Astrocyte (in vitro differentiated cells and primary cell): ENCODE results near the gene ITFG1. TPM values are rescaled to one million over a fixed set of nuclear protein-coding genes. Genes with fewer than 3 reads are reported as not detected.
A peak's percentile ranks its signal among the peaks of the same experiment; 100 is the strongest.
"Not testable (repeated sequence)": the region's sequence is repeated elsewhere in the genome, so short reads cannot be mapped to it uniquely, and the experiment has no call there.

Experiments
- DNase-seq: peaks from one replicate; pipeline ENCODE4 v3.0.0-alpha.2; 2010; ENCODE audit warnings: low read depth
- FAIRE-seq: peaks from 2 replicates; lab custom pipeline; 2011; peaks lifted over from hg19 to GRCh38; lab: Jason Lieb, UNC
- H2AFZ ChIP-seq: 2 replicates; pipeline ENCODE4 v1.6.0; 2012; ENCODE audit warnings: low read depth, low read length, inconsistent platforms
- H3K27ac ChIP-seq: 2 replicates; pipeline ENCODE4 v1.5.1; 2011; ENCODE audit warnings: low read depth, low read length, inconsistent platforms
- H3K27me3 ChIP-seq: 2 replicates; pipeline ENCODE4 v1.6.0; 2011; ENCODE audit warnings: low read length, inconsistent platforms; ENCODE audit not compliant: insufficient read depth
- H3K36me3 ChIP-seq: 2 replicates; pipeline ENCODE4 v1.5.1; 2011; ENCODE audit warnings: low read length, inconsistent platforms; ENCODE audit not compliant: insufficient read depth
- H3K4me1 ChIP-seq: 2 replicates; pipeline ENCODE4 v1.5.1; 2011; ENCODE audit warnings: low read length, inconsistent platforms; ENCODE audit not compliant: insufficient read depth
- H3K4me2 ChIP-seq: 2 replicates; pipeline ENCODE4 v1.6.0; 2012; ENCODE audit warnings: low read length, inconsistent platforms
- H3K4me3 ChIP-seq: 2 replicates; pipeline ENCODE4 v1.5.1; 2011; ENCODE audit warnings: low read depth, mild to moderate bottlenecking, low read length, inconsistent platforms; ENCODE audit not compliant: insufficient read depth
- H3K79me2 ChIP-seq: 2 replicates; pipeline ENCODE4 v1.6.0; 2012; ENCODE audit warnings: mild to moderate bottlenecking, low read length, inconsistent platforms; ENCODE audit not compliant: insufficient read depth
- H3K9ac ChIP-seq: 2 replicates; pipeline ENCODE4 v1.6.0; 2012; ENCODE audit warnings: mild to moderate bottlenecking, low read length, inconsistent platforms
- H3K9me3 ChIP-seq: 2 replicates; pipeline ENCODE4 v1.5.1; 2012; ENCODE audit warnings: low read depth, mild to moderate bottlenecking, low read length, inconsistent platforms; ENCODE audit not compliant: insufficient read depth
- H4K20me1 ChIP-seq: 2 replicates; pipeline ENCODE4 v1.6.0; 2012; ENCODE audit warnings: low read length, inconsistent platforms; ENCODE audit not compliant: insufficient read depth
- H3K27ac Mint-ChIP-seq: one replicate; pipeline ENCODE4 v1.8.0; 2021; ENCODE audit warnings: mild to moderate bottlenecking, mixed read lengths; ENCODE audit not compliant: unreplicated experiment
- H3K27me3 Mint-ChIP-seq: one replicate; pipeline ENCODE4 v1.8.0; 2021; ENCODE audit warnings: low read depth, mixed read lengths; ENCODE audit not compliant: unreplicated experiment
- H3K36me3 Mint-ChIP-seq: one replicate; pipeline ENCODE4 v1.8.0; 2021; ENCODE audit warnings: low read depth, mixed read lengths; ENCODE audit not compliant: unreplicated experiment
- H3K4me1 Mint-ChIP-seq: one replicate; pipeline ENCODE4 v1.8.0; 2021; ENCODE audit warnings: low read depth, mixed read lengths; ENCODE audit not compliant: unreplicated experiment
- H3K4me3 Mint-ChIP-seq: one replicate; pipeline ENCODE4 v1.8.0; 2021; ENCODE audit warnings: mild to moderate bottlenecking, moderate library complexity, mixed read lengths; ENCODE audit not compliant: unreplicated experiment
- H3K9me3 Mint-ChIP-seq: one replicate; pipeline ENCODE4 v1.8.0; 2021; ENCODE audit warnings: mild to moderate bottlenecking, mixed read lengths; ENCODE audit not compliant: unreplicated experiment
- CTCF ChIP-seq: IDR thresholded peaks from 2 replicates; pipeline ENCODE4 v1.5.1; 2011; ENCODE audit warnings: low read depth, mild to moderate bottlenecking, inconsistent platforms, low read length, moderate library complexity; ENCODE audit not compliant: insufficient read depth
- EZH2 ChIP-seq: IDR thresholded peaks from 2 replicates; pipeline ENCODE4 v1.6.1; 2012; ENCODE audit warnings: mild to moderate bottlenecking, low read length, inconsistent platforms; ENCODE audit not compliant: insufficient read depth
- total RNA-seq: library from RNA; stranded (reverse); gene quantifications from 2 replicates; pipeline ENCODE4 v1.2.1, GENCODE V29; 2021

The ITFG1 gene
- total RNA-seq, 1 donor from 2014 or later = 52.7 TPM

- Mint-ChIP-seq H3K27me3 (no peaks in the 10 kb centered on the region), H3K4me1 (peaks cover 8% of the 10 kb centered on the region), H3K36me3 (no peaks in the 10 kb centered on the region), H3K27ac (no peak overlapping the region), H3K4me3 (no peak overlapping the region), H3K9me3 (no peaks in the 10 kb centered on the region)
- Histone ChIP-seq H3K4me2 (peak overlapping the region; percentile 50), H3K27me3 (no peaks in the 10 kb centered on the region), H3K4me3 (no peak overlapping the region), H3K9ac (peak overlapping the region; percentile 3), H3K4me1 (peaks cover 28% of the 10 kb centered on the region), H3K36me3 (no peaks in the 10 kb centered on the region), H3K27ac (no peak overlapping the region), H4K20me1 (peaks cover 20% of the 10 kb centered on the region), H2AFZ (no peak overlapping the region), H3K79me2 (peaks cover 87% of the 10 kb centered on the region), H3K9me3 (no peaks in the 10 kb centered on the region)
- DNase-seq = peak; percentile 46
- FAIRE-seq = no peak
- TF ChIP-seq CTCF (no peak), EZH2 (no peak)
These were observed 321.2 kb downstream of the ITFG1 start for GRCh38 chr16:47139561-47140185.

- not testable (repeated sequence) for H3K4me1 Mint-ChIP-seq, FAIRE-seq, H3K27ac Mint-ChIP-seq, DNase-seq, H3K9me3 Mint-ChIP-seq, H3K27me3 Mint-ChIP-seq, H3K4me2 ChIP-seq, H3K36me3 Mint-ChIP-seq, H3K9ac ChIP-seq, H3K9me3 ChIP-seq, H3K4me3 ChIP-seq, H3K27ac ChIP-seq, H3K36me3 ChIP-seq, H3K27me3 ChIP-seq, H3K4me3 Mint-ChIP-seq, H2AFZ ChIP-seq
- Histone ChIP-seq H3K79me2 (peaks cover 98% of the 10 kb centered on the region), H4K20me1 (peaks cover 31% of the 10 kb centered on the region), H3K4me1 (peaks cover 28% of the 10 kb centered on the region)
These were observed 322.9 kb downstream of the ITFG1 start for GRCh38 chr16:47137925-47138324.

- Histone ChIP-seq H3K9me3 (no peaks in the 10 kb centered on the region), H3K79me2 (peaks cover 98% of the 10 kb centered on the region), H3K27me3 (no peaks in the 10 kb centered on the region), H3K27ac (no peak overlapping the region), H3K4me3 (no peak overlapping the region), H2AFZ (no peak overlapping the region), H3K4me2 (peak overlapping the region; percentile 6), H4K20me1 (peaks cover 30% of the 10 kb centered on the region), H3K4me1 (peaks cover 28% of the 10 kb centered on the region), H3K36me3 (no peaks in the 10 kb centered on the region), H3K9ac (no peak overlapping the region)
- Mint-ChIP-seq H3K4me3 (no peak overlapping the region), H3K9me3 (no peaks in the 10 kb centered on the region), H3K36me3 (no peaks in the 10 kb centered on the region), H3K27ac (no peak overlapping the region), H3K27me3 (no peaks in the 10 kb centered on the region), H3K4me1 (peaks cover 8% of the 10 kb centered on the region)
- FAIRE-seq = no peak
- TF ChIP-seq EZH2 = no peak
- no peak for TF ChIP-seq CTCF
- peak; percentile 76 for DNase-seq
These were observed 324.6 kb downstream of the ITFG1 start for GRCh38 chr16:47136099-47136842.
